Measurements from ENCODE around the gene FBP2.

GRCh38 chr9:94577036-94577435, 16.6 kb downstream of the FBP2 start:
- TF ChIP-seq CTCF (IDR thresholded peaks at IDR 0.05): no peak
- TF ChIP-seq FOXM1 (IDR thresholded peaks at IDR 0.05; ENCODE audit: low read depth): no peak
- TF ChIP-seq EP300 (IDR thresholded peaks at IDR 0.05; ENCODE audit: borderline replicate concordance in 1 of 2, low read depth in 1 of 2, low read length in 1 of 2): no peak
- no peak for TF ChIP-seq USF2 (IDR thresholded peaks at IDR 0.05; ENCODE audit: borderline replicate concordance, low read depth, low read length)
- TF ChIP-seq TAF1 (IDR thresholded peaks at IDR 0.05; ENCODE audit: borderline replicate concordance, low read depth, low read length): no peak
- no peak for TF ChIP-seq POLR2AphosphoS5 (IDR thresholded peaks at IDR 0.05; ENCODE audit: low read depth, low read length)
- TF ChIP-seq SMC3 (IDR thresholded peaks at IDR 0.05; ENCODE audit: low read depth, low read length): no peak
- TF ChIP-seq YY1 (IDR thresholded peaks at IDR 0.05; ENCODE audit: low read depth): no peak
